ENCODE data around the gene ENTPD3. TPM values are rescaled to one million over a fixed set of nuclear protein-coding genes. Genes with fewer than 3 reads are reported as not detected.

ENTPD3 gene
- total RNA-seq, 2 donors from 2014 or later, result 12.2 to 17.1 TPM

DNA sequence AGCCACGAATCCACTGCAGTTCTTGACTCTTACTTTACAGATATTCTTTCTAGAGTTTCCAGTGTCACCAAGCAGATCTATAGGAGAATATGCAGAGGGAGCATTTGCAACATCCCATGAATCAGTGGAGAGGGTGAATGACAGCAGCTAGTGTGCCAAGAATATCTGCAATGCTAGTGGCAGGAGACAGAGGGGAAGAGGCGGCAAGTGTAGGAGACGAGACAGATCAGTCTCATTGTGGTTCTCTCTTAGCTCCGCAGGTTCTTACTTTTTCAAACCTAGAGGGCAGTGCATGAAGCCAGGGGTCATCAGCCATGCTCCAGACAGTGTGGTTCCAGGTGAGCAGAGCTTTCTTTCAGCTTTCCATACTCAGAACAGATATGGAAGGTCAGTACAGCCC lies 90.7 kb downstream of the ENTPD3 start:
- no peak for DNase-seq
- Histone ChIP-seq H3K4me3 (peak overlapping the region; percentile 24 to 59), H3K9me3 (no peaks in the 10 kb centered on the region), H3K36me3 (replicated peaks in 1 of 2; ENCODE audit: insufficient read depth in 1 of 2, low read depth in 2 of 2) (peaks cover 0 to 4% of the 10 kb centered on the region in 2 donors), H3K27me3 (no peaks in the 10 kb centered on the region), H3K4me1 (peaks cover 11% of the 10 kb centered on the region), H3K27ac (peak overlapping the region in 1 of 4 donors; percentile 59)
- intact Hi-C loops (cut with DNase I), result no loop called here
- no peak for TF ChIP-seq POLR2A (IDR thresholded peaks at IDR 0.05)
- TF ChIP-seq, protein P1, sequence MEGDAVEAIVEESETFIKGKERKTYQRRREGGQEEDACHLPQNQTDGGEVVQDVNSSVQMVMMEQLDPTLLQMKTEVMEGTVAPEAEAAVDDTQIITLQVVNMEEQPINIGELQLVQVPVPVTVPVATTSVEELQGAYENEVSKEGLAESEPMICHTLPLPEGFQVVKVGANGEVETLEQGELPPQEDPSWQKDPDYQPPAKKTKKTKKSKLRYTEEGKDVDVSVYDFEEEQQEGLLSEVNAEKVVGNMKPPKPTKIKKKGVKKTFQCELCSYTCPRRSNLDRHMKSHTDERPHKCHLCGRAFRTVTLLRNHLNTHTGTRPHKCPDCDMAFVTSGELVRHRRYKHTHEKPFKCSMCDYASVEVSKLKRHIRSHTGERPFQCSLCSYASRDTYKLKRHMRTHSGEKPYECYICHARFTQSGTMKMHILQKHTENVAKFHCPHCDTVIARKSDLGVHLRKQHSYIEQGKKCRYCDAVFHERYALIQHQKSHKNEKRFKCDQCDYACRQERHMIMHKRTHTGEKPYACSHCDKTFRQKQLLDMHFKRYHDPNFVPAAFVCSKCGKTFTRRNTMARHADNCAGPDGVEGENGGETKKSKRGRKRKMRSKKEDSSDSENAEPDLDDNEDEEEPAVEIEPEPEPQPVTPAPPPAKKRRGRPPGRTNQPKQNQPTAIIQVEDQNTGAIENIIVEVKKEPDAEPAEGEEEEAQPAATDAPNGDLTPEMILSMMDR (IDR thresholded peaks at IDR 0.05), result no peak
- 38 to 40% methylated on average over 4 of the region's 4 CpGs for WGBS, 2 donors
- no peak for ATAC-seq

Other genes starting within 250 kb of the ENTPD3 start
- 10 to 100 TPM in 1 of 2 donors, 1 to 10 TPM in 1; 5.3 to 15.8 TPM for gene EIF1B, start 77.5 kb upstream of the ENTPD3 start, total RNA-seq
- gene RPL14, start 70.2 kb downstream of the ENTPD3 start, total RNA-seq, result 100 to 1,000 TPM; 176 to 279 TPM
- 1 to 10 TPM; 3.0 to 3.9 TPM for gene ZNF619, start 89.9 kb downstream of the ENTPD3 start, total RNA-seq
- 1 to 10 TPM; 2.6 to 6.9 TPM for gene ZNF620, start 118.9 kb downstream of the ENTPD3 start, total RNA-seq
- gene ZNF621, start 137.8 kb downstream of the ENTPD3 start, total RNA-seq, result 10 to 100 TPM; 13.2 to 14.0 TPM

All from body of pancreas (tissue), 4 donors.